HG03135 (cell line): Measurements from ENCODE around the gene PHKA2.

ENCODE experiments used
- ATAC-seq: cut with Tn5 transposase; IDR thresholded peaks from one replicate; pipeline ENCODE4 v1.9.1; 2021; ENCODE audit warnings: mild to moderate bottlenecking, moderate library complexity; ENCODE audit not compliant: unreplicated experiment

Gene PHKA2

DNA sequence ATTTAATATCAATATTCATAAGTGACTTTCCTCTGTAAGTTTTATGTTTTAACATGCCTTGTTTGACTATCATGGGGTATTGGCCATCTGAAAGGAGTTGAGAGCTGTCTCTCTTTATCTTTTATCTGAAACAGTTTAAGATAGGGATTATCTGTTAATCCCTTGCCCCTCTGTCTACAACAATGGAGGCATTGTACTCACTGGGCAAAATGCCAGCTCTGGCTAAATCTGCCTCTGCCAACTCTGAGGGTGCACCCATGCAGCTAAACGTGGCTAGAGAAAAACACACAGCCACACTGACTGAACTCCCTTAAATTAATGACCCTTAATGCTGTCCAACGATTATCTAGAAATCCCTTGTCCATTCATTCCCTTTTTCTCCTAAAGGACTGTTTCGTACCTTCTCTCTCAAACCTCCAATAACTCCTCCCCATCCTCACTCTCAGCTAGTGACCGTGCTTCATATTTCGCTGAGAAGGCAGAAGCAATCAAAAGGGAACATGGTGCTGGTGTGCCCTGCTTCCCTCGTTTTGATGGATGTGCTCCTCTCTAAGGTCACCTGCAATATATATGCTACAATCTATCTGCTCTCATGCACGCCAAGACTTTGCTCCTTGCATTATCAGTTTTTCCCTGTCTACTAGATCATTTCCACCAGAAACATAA lies 10.3 kb downstream of the PHKA2 start:
- ATAC-seq, result no peak

GRCh38 chrX:18971506-18971905 lies 12.4 kb downstream of the PHKA2 start:
- no peak for ATAC-seq

DNA sequence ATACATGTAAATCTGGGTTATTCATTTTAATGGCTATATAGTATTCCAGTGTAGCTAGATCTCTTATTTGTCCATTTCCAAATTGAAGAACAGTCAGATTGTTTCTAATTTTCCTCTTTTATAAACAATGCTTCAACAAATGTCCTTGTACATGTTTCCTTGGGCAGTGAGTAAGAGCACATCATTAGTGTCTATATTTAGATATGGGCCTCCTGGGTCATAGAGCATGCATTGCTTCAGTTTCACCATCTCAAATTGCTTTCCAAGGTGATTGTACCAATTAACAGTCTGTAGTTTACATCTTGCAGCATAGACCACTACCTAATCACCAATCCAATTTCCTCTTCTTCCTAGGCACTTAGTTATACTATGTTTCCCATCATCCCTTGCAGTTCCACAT lies 13.4 kb downstream of the PHKA2 start:
- no peak for ATAC-seq

- ATAC-seq, result no peak
These were observed 17.3 kb downstream of the PHKA2 start for GRCh38 chrX:18966624-18967023.

- no peak for ATAC-seq
These were observed 19.0 kb downstream of the PHKA2 start for GRCh38 chrX:18964901-18965300.

- ATAC-seq, result no peak
These were observed 19.9 kb downstream of the PHKA2 start for GRCh38 chrX:18964026-18964425.

DNA sequence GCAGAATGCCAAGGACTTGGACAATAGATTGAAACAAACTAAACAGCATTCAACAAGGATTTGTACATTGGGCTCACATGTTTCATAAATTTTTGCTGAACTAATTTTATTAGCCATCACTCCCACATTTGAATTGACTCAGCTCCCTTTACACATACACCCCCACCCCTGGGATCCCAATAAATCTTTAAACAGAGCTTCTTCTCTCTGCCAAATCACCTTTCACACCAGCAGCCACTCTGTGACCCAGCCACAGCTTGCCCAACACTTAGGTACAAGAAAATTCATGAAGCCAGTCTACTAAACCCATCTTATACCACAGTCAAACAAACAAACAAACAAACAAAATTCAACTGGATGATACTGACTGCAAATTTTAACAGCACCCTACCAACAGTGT lies 21.6 kb downstream of the PHKA2 start:
- ATAC-seq, result no peak

GRCh38 chrX:18961686-18962085 lies 22.2 kb downstream of the PHKA2 start:
- no peak for ATAC-seq

GRCh38 chrX:18956303-18957032 lies 27.4 kb downstream of the PHKA2 start:
- no peak for ATAC-seq

GRCh38 chrX:18955676-18956075 lies 28.2 kb downstream of the PHKA2 start:
- no peak for ATAC-seq

- no peak for ATAC-seq
These were observed 32.9 kb downstream of the PHKA2 start for GRCh38 chrX:18951032-18951431.

GRCh38 chrX:18949944-18950301 lies 34.0 kb downstream of the PHKA2 start:
- no peak for ATAC-seq

- ATAC-seq, result no peak
These were observed 34.5 kb downstream of the PHKA2 start for GRCh38 chrX:18949291-18949943.

GRCh38 chrX:18946611-18947010 lies 37.3 kb downstream of the PHKA2 start:
- no peak for ATAC-seq

- ATAC-seq, result no peak
These were observed 37.8 kb downstream of the PHKA2 start for GRCh38 chrX:18946157-18946556.

GRCh38 chrX:18945483-18945882 lies 38.4 kb downstream of the PHKA2 start:
- no peak for ATAC-seq

DNA sequence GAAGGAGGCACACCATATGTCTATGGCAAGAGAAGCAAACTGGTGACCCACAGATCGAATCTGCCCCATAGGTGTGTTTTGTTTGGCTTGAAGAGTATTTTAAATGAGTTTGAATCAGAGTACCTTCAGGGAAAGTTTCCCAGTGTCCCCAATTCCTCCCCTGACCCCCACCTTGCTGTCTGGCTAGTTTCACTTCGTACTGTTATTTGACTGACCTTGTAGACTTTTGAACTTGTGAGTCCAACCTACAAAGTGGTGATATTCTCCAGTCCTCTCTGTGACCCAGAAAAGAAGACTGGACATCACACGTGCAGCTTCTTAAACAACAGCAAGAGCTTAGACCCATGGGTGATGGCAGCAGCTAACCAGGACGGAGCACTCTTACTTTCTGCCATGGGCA lies 39.4 kb downstream of the PHKA2 start:
- ATAC-seq, result no peak

DNA sequence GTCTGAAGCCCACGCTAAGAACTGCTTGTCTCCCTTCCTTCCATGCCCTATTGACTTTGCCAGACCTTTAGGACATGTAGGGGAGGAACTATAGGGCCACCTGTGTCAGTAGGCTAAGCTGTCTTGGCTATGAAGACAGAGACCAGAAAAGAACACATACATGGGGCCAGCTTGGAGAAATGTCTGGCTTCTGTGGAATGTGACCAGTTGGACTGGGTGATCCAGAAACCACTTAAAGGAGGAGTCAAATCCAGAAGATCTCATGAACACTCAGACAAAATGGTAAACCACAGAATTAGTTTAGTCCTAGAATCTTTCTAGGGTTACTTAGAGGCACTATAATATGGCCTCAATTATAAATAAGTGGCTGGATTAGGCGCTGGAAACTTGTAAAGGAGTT lies 42.0 kb downstream of the PHKA2 start:
- ATAC-seq, result no peak

DNA sequence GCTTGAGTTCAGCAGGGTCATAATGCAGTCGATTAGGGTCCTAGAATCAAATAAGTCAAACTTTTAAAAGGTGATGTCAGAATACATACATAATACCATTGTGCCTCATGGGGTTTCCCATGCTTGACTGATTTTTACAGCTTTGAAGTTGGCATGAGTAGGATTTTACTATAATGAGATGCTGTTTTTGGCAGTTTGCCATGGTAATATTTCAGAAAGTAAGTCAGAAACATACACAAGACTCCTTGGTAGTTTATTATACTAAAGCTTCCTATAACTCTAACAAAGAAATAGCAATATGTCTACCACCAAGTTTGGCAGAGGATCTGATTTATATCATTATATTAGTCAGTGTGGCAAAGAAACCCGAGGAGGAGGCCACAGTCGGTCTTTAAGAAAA lies 45.2 kb downstream of the PHKA2 start:
- no peak for ATAC-seq

DNA sequence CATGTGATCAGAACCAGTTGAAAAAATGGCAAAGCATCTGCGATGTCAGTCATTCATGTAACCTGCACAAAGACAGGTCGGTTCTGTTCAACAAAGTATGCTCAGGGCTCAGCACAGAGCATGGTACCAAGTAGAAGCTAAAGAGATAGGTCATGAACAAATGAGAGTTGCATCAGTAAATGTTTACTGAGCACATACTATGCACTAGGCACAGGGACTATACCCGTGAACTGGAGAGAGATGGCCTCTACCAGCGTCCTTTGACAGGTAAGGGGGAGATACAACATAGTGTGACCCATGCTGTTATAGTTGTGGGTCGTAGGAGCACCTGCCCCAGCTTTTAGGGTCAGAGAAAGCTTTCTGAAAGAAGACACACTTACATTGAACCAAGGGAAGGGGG lies 46.7 kb downstream of the PHKA2 start:
- no peak for ATAC-seq

DNA sequence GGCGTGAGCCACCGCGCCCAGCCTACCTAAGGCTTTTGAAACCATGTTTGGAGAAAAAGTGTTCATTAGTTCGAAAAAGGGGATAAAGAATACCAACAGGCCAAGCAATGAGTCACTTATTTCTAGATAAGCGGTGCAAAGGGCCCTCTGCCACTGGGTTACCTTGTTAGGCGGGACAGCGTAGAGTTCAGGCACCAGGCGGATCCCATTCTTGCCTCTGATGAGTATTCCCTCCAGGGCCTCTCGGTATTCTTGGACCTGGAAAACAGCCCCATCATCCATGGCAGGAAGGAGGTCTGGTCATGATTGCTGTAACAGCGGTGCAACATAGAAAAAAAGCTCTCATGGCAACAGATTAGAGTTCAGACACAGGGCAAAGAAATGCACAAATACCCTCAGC lies 48.0 kb downstream of the PHKA2 start:
- ATAC-seq, result no peak

DNA sequence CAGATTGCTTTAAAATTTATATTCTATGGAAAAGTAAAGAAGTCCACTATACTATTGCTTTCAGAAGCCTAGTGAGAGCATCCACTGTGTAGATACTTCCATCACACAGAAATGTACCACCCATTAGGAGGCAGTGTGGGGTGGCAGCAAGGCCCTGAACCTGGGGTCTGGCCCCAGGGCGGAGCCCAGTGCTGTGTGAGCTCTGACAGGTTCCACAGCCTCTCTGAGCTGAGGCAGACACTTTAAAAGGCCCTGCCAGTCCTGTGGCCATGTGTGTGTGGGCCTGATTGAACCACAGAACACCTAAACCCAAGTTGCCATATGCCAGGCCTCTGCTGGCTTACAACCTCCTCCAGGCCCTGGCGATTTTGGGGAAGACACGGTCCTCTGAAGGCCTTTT lies 49.2 kb downstream of the PHKA2 start:
- ATAC-seq, result no peak
